GM11168 (cell line): ENCODE measurements around the gene CHRM4.

Experiments used
- in situ Hi-C: fragments of 300-500 bp; cut with MboI; formaldehyde crosslinking; loops from one replicate; pipeline ENCODE4 v1.12.0; 2022; ENCODE audit warnings: low sequenced_read_pairs; ENCODE audit not compliant: unreplicated experiment

Gene CHRM4

GRCh38 chr11:46404476-46405017 is 13.0 kb upstream of the CHRM4 start:
- in situ Hi-C loops: no loop called here

- in situ Hi-C loops: no loop called here
Observed at GRCh38 chr11:46402957-46403902, 11.7 kb upstream of the CHRM4 start.

- in situ Hi-C loops: loop anchor here (10.0 kb wide), 1 partner anchor 137 kb away; no protein-coding TSS in a partner anchor
Observed at GRCh38 chr11:46397526-46397925, 6.0 kb upstream of the CHRM4 start.

- in situ Hi-C loops: loop anchor here (10.0 kb wide), 1 partner anchor 141 kb away; no protein-coding TSS in a partner anchor
Observed at GRCh38 chr11:46393759-46394158, 2.2 kb upstream of the CHRM4 start.

- in situ Hi-C loops: loop anchor here (10.0 kb wide), 1 partner anchor 142 kb away; no protein-coding TSS in a partner anchor
Observed at GRCh38 chr11:46393231-46393616, 1.6 kb upstream of the CHRM4 start.

GRCh38 chr11:46392421-46393230 is 1.1 kb upstream of the CHRM4 start:
- in situ Hi-C loops: loop anchor here (10.0 kb wide), 1 partner anchor 142 kb away; no protein-coding TSS in a partner anchor

GRCh38 chr11:46391186-46391577 is 394 bp downstream of the CHRM4 start:
- in situ Hi-C loops: loop anchor here (10.0 kb wide), 1 partner anchor 144 kb away; no protein-coding TSS in a partner anchor

GRCh38 chr11:46390331-46391171 is 1.0 kb downstream of the CHRM4 start:
- in situ Hi-C loops: loop anchor here (10.0 kb wide), 1 partner anchor 144 kb away; no protein-coding TSS in a partner anchor

GRCh38 chr11:46389450-46390330 is 1.9 kb downstream of the CHRM4 start:
- in situ Hi-C loops: loop anchor here (10.0 kb wide), 1 partner anchor 145 kb away; no protein-coding TSS in a partner anchor

- in situ Hi-C loops: no loop called here
Observed at GRCh38 chr11:46388619-46389449, 2.7 kb downstream of the CHRM4 start.

GRCh38 chr11:46387919-46388618 is 3.5 kb downstream of the CHRM4 start:
- in situ Hi-C loops: no loop called here

- in situ Hi-C loops: no loop called here
Observed at GRCh38 chr11:46387456-46387855, 4.1 kb downstream of the CHRM4 start.

- in situ Hi-C loops: no loop called here
Observed at GRCh38 chr11:46386674-46387073, 4.9 kb downstream of the CHRM4 start.

GRCh38 chr11:46386005-46386578 is 5.5 kb downstream of the CHRM4 start:
- in situ Hi-C loops: no loop called here

- in situ Hi-C loops: no loop called here
Observed at GRCh38 chr11:46385169-46386004, 6.2 kb downstream of the CHRM4 start.
